SK-N-MC (cell line): ENCODE data around the gene BBS12.

Experiments
- EZH2 ChIP-seq: fragments of 200-600 bp; sonication (generic); IDR thresholded peaks from one replicate; pipeline ENCODE4 v1.6.1; 2017; ENCODE audit warnings: antibody characterized with exemption
- FOXP2 ChIP-seq: optimal IDR thresholded peaks from 2 replicates; pipeline ENCODE3; 2011; ENCODE audit warnings: mild to moderate bottlenecking, moderate library complexity; ENCODE audit not compliant: insufficient read depth; ENCODE audit errors: extremely low read length, control extremely low read depth
- POLR2AphosphoS5 ChIP-seq: IDR thresholded peaks from 2 replicates; pipeline ENCODE4 v1.6.1; 2012; ENCODE audit warnings: mild to moderate bottlenecking, low read depth, low read length, borderline replicate concordance

GRCh38 chr4:122788935-122789334 is 56.4 kb downstream of the BBS12 start:
- TF ChIP-seq EZH2: no peak
- TF ChIP-seq POLR2AphosphoS5: no peak
- TF ChIP-seq FOXP2: no peak
